HG03520 (cell line): ENCODE results near the gene HSFX3.
"Not testable (repeated sequence)": the region's sequence is repeated elsewhere in the genome, so short reads cannot be mapped to it uniquely, and the experiment has no call there.

Experiments
- ATAC-seq: cut with Tn5 transposase; IDR thresholded peaks from one replicate; pipeline ENCODE4 v1.9.1; 2021; ENCODE audit warnings: mild to moderate bottlenecking, moderate library complexity; ENCODE audit not compliant: unreplicated experiment

HSFX3 gene

DNA sequence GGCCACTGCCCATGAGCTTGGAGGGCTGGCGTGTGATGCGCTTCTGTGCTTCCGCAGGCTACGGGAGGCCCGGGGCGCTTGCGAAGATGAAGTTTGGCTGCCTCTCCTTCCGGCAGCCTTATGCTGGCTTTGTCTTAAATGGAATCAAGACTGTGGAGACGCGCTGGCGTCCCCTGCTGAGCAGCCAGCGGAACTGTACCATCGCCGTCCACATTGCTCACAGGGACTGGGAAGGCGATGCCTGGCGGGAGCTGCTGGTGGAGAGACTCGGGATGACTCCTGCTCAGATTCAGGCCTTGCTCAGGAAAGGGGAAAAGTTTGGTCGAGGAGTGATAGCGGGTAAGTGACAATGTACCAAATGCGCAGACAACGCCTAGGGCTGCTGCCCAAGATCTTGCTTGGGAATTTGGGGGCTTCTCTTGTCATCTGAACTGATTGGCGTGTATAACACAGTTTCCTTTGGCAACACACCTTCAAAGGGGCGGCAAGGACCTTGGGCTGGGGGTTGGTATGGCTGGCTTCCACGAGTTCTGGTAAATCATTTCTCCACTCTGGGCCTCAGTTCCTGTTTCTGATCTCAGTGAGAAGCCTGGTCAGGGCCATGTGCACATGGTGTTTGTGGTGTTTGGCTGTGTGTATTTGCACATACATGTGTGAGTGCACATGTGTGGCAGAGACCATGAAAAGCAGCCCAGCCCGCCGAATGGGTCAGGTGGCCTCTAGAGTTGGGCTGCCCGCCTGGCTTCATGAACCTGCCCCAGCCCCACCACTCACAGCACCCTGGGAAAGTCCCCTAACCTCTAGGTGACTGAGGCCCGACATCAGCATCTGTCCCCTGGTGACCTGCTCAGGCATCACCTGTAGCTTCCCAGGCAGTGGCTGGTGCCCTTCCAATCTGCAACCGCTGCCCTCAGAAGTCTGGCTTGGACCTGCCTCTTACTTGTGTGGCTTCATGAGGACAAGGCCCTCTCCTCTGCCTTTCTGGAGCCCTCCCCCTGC lies 3.9 kb downstream of the HSFX3 start:
- not testable (repeated sequence) for ATAC-seq

DNA sequence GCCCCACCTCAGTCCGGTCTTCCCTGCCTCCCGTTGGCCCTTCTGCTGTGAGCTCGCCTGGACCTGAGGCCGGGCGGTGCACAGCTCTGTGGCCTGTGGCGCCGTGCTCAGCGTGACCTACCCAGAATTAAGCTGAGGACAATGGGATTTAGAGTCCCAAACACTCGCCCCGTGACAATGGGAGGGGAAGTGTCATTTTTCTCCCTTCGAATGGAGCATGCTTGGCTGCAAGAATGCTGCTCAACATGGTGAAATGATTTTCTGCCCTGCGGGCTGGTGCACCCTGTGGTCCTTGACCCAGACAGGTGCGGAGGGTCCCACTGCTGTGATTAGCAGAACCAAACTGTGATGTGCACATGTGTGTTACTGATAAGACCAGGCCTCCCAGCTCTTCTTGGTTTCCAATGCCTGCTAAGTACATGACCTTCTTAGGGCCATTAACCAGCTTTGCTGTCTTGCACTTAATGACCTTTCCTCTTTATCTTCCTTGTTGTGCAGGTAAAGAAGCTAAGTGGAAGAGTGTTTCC lies 8.1 kb downstream of the HSFX3 start:
- no peak for ATAC-seq

DNA sequence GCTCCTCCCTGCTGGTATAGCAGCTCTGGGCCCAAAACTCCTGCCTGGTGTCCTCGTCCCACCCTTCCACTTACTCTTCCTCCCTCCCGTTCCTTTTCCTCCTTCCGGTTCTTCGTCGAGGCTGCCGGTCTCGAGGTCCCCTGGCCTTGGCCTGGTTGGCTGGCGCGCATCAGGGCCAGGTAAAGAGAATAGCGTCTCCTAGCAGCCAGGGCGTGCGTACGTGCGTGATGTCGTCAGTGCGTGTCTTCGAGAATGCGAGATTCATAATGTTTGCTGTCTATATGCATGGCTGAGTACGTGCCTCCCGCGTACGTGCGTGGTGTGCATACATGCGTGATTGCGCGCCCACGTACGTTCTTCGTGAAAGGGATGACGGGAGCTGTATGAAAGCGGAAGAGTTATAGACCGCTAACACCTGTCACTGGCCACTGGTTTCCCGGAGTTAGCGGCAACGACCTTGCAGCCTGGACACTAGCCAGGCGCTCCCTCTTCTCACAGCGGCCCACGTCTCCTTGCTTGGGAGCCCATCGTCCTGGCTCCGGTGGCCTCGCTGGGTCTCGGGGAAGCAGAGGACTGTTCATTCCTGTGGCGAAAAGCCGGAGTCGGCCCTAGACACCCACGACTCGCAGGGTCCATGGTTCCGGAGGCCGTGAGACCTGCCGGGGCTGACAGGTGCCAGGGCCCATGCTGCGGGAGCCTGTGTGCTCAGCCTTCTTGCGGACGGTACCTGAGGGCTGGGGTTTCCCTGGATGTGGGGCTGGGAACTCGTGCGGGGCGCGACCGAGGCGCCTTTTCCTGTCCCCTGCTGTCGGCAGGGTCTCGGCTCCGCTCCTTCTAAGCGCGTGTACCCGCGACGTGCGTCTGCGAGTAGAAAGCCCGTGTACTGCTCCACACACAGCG lies 8.9 kb downstream of the HSFX3 start, which contains the start of gene EOLA1:
EOLA1 (plus strand) TSS at position 392 of the 900 bp plus-strand sequence. CDS start 4,619 bp downstream, outside the sequence.
- ATAC-seq, result peak; percentile 60

DNA sequence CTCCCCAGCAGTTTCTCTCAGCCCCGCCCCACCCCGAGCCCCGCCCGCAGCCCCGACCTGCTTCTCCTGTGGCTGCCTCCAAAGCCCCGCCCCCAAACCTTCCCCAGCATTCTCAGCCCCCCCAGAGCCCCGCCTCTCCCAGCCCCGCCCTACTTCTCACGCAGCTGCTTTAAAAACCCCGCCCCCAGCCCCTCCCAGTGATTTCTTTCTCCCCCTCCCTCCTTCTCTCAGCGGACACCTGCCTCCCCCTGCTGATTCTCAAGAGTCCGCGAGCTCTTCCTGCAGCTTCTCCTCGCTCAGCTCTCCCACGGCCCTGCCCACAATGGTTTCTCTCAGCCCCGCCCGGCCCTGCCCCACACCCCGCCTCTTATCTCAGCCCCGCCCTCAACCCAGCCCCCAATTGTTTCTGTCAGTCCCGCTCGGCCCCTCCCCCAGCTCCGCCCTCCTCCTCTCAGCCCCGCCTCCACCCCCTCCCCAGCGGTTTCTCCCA lies 9.5 kb downstream of the HSFX3 start:
- peak; percentile 8 for ATAC-seq

DNA sequence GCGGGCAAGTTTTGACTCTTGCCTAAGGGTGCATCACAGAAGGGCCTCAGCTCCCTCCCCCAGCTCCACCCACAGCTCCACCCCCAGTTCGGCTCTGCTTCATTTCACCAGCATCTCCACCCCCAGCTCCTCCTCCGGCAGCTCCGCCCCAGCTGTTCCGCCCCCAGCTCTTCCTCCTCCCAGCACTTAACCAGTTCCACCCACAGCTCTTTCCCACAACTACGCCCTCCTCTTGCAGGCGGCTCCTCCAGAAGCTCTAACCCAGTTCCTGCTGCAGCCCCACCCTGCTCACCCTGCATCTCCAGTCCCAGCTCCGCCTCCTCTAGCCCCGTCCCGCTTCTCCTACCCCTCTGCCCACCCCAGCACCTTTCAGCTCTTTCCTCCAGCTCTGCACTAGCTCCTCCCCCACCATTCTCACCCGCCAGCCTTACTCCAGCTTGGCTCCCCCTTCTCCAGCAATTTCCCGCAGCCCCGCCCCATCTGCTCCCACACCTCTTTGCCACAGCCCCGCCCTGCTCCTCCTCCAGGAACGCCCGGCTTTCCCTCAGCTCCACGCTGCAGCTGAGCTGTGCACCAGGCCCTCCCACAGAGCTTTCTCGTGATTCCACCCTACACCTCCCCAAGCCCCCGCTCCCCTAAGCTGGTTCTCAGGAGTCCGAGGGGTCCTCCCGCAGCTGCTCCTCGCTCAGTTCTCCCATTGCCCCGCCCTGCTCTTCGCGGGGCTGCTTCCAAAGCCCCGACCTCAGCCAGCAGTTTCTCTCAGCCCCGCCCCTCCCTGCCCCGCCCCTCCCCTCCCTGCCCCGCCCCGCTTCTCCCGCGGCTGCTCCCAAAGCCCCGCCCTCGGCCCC lies 10.2 kb downstream of the HSFX3 start:
- peak; percentile 30 for ATAC-seq

DNA sequence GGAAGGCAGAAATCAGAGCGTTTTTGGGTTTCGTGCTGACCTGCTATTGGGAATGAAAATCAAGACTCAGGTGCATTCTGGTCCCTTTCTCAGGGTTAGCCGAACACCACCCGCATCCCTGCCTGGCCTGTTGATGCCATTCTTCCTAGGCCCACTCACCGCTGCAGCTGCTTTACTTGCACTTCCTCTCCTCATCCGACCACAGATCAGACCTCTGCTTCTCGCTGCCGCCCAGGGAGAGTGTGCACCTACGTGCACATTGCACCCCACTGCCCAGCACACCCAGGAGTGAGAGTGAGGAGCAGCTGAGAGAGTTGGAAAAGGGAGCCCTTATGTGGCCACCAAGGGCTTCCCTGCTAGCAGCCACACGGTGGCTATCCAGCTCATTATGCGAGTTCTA lies 12.2 kb downstream of the HSFX3 start:
- not testable (repeated sequence) for ATAC-seq

DNA sequence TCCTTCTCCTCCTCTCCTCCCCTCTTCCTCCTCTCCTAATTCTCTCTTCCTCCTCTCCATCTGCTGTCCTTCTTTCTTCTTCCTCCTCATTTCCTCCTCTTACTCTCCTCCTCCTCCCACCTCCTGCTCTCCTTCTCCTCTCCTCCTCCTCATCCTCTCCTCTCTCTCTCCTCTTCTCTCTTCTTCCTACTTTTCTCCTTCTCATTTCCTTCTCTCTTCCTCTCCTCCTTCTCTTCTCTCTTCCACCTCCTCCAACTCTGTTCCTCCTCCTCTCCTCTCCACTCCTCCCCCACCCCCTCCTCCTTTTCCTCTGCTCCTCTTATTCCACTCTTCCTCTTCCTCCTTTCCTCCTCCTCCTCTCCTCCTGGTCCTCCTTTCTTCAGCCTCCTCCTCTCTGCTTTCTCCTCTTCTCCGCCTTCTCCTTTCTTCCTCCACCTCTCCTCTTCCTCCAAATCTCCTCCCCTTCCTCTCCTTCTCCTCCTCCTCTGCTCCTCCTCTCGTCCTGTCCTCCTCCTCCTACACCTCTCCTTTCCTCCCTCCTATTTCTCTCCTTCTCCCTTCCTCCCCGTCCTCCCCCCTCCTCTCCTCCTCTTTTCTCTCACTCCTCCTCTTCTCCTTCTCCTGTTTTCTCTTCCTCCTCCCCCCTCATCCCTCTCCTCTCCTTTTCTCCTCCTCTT lies 14.7 kb downstream of the HSFX3 start:
- not testable (repeated sequence) for ATAC-seq

DNA sequence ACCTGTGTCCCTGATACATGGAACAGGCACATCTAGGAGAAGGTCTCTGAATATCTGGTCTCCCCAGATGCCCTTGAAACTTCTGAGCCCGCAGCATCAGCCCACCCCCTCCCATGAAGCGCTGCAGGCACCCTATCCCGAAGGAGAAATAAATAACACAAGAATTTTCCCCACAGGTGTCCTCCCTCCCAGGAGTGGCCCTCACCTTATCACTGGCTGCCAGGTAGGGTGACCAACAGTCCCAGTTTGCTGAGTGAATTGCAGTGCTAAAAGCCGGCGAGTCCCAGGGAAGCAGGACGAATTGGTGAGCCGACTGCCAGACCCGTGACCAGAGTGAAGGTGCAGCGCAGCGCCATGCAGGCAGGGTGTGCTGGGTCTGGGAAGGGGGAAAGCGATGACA lies 15.7 kb downstream of the HSFX3 start:
- ATAC-seq, result not testable (repeated sequence)

DNA sequence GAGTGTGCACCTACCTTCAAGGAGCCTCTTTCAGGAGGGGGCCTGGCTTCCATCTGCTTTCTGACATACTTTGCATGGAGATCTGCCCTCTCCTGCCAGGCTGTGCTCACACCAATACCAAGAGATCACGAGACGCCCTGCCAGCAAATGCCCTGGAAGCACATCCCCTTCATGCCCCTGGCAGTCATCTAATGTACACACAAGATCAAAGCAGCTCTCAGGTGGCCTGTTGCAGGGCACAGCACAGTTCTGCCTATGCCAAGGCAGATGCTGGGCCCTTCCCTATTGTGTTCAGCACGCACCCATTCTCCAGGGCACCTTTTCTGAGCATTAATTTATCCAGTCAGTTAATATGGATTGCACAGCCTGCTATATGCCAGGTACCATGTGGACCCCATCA lies 16.9 kb downstream of the HSFX3 start:
- not testable (repeated sequence) for ATAC-seq

DNA sequence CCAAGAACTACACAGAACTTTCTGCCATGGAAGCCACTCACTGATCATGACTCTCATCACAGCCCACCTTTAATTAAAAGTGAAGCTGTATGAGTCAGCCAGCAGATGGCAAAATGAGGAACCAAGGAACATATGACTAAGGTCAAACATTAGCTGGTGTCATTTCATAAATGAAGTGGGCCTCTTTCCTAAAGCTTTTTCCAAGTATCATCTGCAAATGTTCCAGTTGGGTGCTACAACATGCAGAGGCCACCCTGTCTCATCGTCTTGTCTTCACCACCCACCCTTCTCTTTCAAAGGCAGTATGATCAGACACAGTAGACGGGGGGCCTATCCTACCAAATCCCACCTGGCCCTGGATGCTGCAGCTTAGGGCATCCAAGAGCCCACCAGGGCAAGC lies 18.1 kb downstream of the HSFX3 start:
- ATAC-seq, result peak; percentile 66

DNA sequence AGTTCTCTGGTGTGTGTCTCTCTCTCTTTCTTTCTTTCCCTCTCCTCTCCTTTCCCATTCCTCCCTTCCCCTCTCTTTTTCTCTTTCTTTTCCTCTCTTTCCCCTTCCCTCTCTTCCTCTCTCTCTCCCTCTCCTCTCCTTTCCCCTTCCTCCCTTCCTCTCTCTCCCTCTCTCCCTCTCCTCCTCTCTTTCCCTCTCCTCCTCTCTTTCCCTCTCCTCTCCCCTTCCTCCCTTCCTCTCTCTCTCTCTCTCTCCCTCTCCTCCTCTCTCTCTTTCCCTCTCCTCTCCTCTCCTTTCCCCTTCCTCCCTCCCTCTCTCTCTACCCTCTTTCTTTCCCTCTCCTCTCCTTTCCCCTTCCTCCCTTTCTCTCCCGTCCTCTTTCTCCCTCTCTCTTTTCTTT lies 21.3 kb downstream of the HSFX3 start:
- ATAC-seq, result no peak

DNA sequence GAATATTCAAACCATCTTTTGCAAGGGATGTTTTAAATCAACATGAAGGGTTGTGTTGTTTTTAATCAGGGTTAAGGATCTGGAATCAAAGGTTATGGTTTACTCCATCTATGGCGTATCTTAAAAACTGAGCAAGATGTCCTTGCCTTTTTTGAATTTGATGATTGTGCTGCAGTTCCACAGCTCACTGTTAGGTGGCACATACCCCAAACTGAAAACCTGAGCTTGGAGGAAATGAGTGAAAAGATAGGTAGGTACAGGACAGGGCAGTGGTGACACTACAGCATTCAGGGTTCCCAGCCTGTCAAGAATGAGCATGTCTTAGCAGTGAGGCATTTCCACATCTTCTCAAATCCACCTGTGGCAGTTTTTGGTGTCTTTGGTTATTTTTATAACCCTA lies 22.0 kb downstream of the HSFX3 start:
- peak; percentile 20 for ATAC-seq

DNA sequence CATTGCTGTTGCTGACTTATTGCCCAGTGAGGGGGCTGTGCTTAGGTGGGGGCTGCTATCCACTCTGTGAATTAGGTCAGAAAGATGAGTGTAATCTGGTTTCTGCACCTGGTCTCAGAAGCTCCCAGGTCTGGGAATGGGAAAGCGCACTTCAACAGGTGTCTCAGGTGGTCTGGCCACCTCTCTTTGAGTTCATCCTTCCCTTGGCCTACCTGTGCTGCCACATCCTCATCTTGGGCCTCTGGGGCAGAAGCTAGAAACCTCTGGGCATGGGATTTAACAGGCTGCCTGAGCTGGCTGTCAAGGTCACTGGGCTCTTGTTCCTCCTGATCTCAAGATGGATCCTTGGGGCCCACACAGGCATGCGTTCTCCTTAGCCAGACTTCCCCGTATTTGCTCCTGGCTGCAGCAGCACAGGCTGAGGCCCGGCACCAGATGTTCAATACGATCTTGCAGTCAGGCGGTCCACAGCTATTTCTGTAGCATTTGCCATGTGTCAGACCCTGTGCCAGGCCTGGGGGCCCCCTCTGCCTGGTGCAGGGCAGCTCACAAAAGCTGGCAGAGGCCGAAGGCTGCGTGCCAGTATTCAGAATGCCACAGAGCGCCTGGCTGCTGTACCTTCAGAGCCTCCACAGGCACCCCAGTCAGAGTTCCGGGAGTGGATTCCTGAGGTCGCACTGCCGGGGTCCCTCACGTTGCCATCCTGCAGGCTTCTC lies 23.2 kb downstream of the HSFX3 start:
- not testable (repeated sequence) for ATAC-seq

DNA sequence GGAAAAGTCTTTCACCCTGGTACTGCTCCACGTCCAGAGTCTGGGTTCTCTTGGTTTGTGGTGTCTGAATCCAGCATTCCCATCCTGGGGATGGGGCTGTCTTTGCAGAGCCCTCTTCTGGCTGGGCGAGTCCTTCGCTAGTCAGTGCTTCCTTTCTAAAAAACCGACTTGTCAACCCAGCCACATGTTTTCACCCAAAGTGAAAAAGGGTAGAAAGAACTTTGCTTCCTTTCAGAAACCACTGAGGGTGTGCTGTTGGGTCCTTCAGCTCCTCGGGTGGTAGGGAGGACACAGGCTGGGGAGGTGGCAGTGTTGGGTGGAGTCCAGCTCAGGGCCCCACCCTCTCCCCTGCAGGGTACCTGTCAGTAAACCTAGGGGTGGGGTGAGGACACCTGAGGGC lies 23.8 kb downstream of the HSFX3 start:
- ATAC-seq, result peak; percentile 38

DNA sequence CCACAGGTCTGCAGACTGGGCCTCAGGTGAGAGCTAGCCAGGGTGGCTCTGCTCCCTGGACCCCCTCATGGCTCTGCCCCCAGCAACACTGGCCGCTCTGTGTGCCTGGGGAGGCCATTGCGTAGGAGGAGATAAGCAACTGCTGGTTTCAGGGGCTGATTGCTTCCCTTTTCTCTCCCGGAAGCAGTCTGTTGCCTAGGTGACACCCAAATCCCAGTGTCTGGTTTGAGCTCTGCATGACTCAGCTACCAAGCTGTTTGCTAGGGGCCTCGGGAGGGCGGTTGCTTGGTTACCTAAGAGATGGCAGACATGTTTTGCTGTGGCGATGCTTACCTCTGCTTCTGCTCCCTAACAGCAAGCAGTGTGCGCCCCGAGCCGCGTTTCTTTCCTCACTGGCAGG lies 24.3 kb downstream of the HSFX3 start:
- ATAC-seq, result peak; percentile 90

DNA sequence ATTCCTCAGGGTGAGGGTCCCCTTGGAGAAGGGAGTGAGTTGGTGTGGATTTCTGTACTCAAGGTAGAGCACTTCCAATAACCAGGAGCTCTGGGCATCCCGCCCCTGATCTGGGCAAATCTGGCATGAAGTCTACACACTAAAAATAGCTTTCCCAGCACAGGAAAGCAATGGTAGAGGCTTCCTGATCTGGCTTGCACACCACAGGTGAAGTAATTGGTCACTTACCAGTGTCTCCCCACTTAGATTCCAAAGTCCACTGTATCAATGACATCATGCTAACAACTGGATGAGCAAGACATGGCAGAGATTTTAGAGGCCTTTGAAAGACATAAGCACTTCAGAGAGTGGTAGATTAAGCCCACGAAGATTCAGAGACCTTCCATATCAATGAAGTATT lies 26.8 kb downstream of the HSFX3 start:
- no peak for ATAC-seq

DNA sequence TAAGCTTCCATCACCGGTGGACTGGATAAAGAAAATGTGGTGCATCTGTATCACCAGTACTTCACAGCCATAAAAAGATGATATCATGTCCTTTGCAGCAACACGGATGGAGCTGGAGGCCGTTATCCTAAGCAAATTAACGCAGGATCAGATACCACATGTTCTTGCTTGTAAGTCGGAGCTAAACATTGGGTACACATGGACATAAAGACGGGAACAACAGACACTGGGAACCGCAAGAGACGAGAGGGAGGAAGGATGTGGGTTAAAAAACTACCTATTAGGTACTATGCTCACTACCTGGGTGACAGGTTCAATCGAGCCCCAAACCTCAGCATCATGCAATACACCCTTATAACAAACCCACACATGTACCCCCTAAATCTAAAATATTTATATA lies 28.3 kb downstream of the HSFX3 start:
- ATAC-seq, result no peak

DNA sequence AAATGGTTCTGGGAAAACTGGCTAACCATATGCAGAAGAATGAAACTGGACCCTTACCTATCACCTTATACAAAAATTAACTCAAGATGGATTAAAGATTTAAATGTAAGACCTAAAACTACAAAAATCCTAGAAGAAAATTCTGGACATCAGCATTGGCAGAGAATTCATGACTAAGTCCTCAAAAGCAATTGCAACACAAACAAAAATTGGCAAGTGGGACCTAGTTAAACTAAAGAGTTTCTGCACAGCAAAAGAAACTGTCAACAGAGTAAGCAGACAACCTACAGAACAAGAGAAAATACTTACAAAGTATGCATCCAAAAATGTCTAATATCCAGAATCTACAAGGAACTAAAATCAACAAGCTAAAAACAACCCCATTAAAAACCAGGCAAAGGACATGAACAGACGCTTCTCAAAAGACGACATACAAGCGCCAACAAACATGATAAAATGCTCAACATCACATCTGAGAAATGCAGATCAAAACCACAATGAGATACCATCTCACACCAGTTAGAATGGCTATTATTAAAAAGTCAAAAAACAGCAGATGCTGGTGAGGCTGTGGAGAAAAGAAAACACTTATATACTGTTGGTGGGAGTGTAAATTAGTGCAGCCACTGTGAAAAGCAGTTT lies 29.0 kb downstream of the HSFX3 start:
- ATAC-seq, result not testable (repeated sequence)
